GM06990 (cell line): Measurements from ENCODE around the gene TMEM132C.

ENCODE experiments used
- DNase-seq: peaks from one replicate; pipeline ENCODE4 v3.0.0-alpha.2; 2011; ENCODE audit not compliant: insufficient read length; ENCODE audit errors: extremely low read depth
- H3K27me3 ChIP-seq: replicated peaks from 2 replicates; pipeline ENCODE4 v1.6.0; 2011; ENCODE audit warnings: low read length; ENCODE audit not compliant: control insufficient read depth, insufficient read depth
- H3K36me3 ChIP-seq: 2 replicates; pipeline ENCODE4 v1.5.1; 2011; ENCODE audit warnings: low read length; ENCODE audit not compliant: control insufficient read depth, insufficient read depth
- H3K4me3 ChIP-seq: replicated peaks from 2 replicates; pipeline ENCODE4 v1.5.1; 2011; ENCODE audit warnings: low read depth, mild to moderate bottlenecking, control low read depth, low read length
- CTCF ChIP-seq: IDR thresholded peaks from 2 replicates; pipeline ENCODE4 v1.5.1; 2011; ENCODE audit warnings: low read length, control low read depth, mild to moderate bottlenecking, inconsistent platforms; ENCODE audit not compliant: insufficient read depth, poor library complexity, severe bottlenecking

Gene TMEM132C

GRCh38 chr12:128652136-128652751 is 385.3 kb downstream of the TMEM132C start:
- TF ChIP-seq CTCF, result no peak
- no peaks in the 10 kb centered on the region for H3K27me3 ChIP-seq
- DNase-seq, result no peak
- no peak overlapping the region for H3K4me3 ChIP-seq
- H3K36me3 ChIP-seq, result no peaks in the 10 kb centered on the region

- no peak overlapping the region for H3K4me3 ChIP-seq
- no peak for DNase-seq
- H3K36me3 ChIP-seq, result no peaks in the 10 kb centered on the region
- H3K27me3 ChIP-seq, result no peaks in the 10 kb centered on the region
- no peak for TF ChIP-seq CTCF
Measured at GRCh38 chr12:128654468-128654867, 387.5 kb downstream of the TMEM132C start.

DNA sequence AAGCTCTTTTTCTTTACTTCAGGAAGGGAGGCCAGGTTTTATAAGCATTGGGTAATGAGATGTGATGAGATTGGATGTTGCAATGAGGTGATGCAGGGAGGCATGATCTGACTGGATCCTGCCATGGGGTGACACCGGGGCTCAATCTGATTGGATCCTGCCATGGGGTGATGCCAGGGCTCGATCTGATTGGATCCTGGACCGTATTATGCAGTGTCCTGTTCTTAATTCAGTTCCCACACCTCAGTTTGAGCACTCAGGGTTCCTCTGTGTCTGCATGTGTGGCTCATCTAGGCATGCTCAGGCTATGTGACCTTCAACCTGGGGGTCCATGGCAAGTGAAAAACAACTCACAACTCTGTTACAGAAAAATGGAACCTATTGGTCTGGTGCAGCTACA is 390.4 kb downstream of the TMEM132C start:
- no peak for TF ChIP-seq CTCF
- no peak overlapping the region for H3K4me3 ChIP-seq
- no peak for DNase-seq
- no peaks in the 10 kb centered on the region for H3K27me3 ChIP-seq
- no peaks in the 10 kb centered on the region for H3K36me3 ChIP-seq

DNA sequence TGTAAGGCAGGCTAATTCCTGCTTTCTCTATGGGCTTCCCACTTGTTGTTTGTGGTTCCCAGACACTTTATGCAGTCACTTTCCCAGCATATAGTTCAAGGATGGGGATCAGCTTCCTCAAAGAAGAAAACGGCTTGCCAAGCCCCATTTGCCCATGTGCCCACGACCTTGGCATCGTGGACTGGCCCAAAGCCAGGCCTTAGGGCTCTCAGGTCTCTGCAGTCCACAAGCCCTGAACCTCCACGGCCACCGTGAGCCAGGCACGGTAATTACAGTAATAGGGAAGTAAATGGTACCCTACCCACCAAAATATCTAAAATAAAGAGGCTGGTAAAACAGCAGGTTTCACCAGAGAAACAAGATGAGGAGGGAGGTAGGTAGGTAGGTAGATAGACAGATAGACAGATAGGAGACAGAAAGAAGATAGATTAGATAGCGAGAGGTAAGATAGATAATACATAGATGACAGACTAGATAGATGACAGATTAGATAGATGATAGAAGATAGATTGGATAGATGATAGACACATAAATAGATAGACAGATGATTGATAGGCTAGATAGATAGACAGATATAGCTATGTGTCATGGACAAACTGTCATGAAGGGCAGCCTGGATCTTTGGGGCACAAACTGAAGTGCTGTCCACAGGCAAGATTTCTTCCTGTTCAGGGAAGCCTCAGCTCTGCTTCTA is 393.7 kb downstream of the TMEM132C start:
- DNase-seq, result no peak
- H3K27me3 ChIP-seq, result no peaks in the 10 kb centered on the region
- no peak overlapping the region for H3K4me3 ChIP-seq
- no peak for TF ChIP-seq CTCF
- no peaks in the 10 kb centered on the region for H3K36me3 ChIP-seq

GRCh38 chr12:128661226-128661569 is 394.2 kb downstream of the TMEM132C start:
- H3K36me3 ChIP-seq, result no peaks in the 10 kb centered on the region
- TF ChIP-seq CTCF, result no peak
- no peaks in the 10 kb centered on the region for H3K27me3 ChIP-seq
- H3K4me3 ChIP-seq, result no peak overlapping the region
- no peak for DNase-seq

DNA sequence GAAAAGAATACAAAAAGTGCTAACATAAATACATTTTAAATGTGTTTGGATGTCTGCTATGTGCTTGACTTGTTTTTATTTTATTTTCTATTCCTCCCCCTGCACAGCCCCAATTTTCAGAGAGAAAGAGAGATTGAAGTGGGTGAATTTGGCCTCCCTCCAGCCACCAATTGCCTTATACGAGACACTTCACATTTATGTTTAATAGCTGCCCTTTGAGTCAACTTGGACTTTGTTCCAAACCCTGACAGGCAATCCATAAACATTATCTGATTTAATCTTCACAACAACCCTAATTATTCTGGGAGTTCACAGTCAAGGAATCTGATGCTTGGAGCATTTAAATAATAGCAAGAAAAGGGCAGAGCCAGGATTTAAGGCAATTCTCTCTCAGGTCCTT is 395.1 kb downstream of the TMEM132C start:
- Histone ChIP-seq H3K4me3 (no peak overlapping the region), H3K36me3 (no peaks in the 10 kb centered on the region), H3K27me3 (no peaks in the 10 kb centered on the region)
- no peak for TF ChIP-seq CTCF
- DNase-seq, result no peak
